ENCODE results near the gene SYT7.
"Not testable (repeated sequence)": the region's sequence is repeated elsewhere in the genome, so short reads cannot be mapped to it uniquely, and the experiment has no call there.

The SYT7 gene

GRCh38 chr11:61494381-61494961 lies 86.4 kb downstream of the SYT7 start:
- DNase-seq, result no peak

DNA sequence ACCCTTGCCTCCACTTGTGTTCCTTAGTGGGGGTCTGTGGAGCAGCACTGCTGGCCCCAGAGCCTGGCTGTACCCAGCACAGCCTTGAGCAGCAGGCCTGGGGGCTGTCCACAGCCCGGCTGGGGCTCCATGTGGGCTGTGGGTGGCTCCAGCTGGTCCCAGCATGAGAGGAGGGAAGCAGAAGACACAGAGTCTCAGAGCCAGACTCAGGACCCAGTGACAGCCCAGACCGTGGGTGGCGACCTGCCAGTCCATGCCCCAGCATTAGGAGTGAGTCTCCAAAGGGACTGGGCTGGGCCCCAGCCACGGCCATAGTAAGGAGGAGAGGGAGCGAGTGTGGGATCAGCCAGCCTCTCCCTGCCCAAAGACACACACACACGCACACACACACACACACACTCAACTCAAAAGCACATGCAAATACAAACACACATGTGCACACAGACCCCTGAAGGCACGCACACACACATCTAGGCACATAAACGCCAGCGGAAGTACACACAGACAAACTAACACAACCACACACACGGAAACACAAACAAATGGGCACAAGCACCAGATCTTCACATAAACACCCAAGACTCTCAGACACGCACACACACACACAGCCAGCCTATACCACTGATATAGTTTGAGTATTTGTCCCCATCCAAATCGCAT lies 89.0 kb downstream of the SYT7 start:
- no peak for DNase-seq

- DNase-seq, result peak; percentile 87
Observed at GRCh38 chr11:61489833-61490721, 90.8 kb downstream of the SYT7 start.

GRCh38 chr11:61488651-61489291 lies 92.1 kb downstream of the SYT7 start:
- DNase-seq, result peak; percentile 87

GRCh38 chr11:61487342-61488025 lies 93.4 kb downstream of the SYT7 start:
- DNase-seq, result no peak

DNA sequence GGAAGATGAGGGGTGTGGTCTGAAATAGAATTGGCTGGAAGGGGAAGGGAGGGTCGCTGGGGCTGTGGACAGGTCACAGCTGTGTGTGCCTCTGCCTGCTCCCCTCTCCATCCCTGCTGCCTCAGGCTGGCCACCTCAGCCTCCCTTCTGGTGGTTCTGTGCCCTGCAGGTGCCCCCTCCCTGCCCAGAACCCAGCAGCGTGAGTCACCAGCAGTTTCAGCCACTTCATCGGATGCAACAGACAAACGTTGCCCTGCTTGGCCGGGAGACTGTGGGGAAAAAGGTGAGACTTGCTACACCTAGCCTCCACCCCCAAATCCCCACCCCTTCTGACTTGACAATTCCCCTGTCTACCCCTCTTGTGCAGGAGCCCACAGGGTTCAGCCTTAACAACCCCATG lies 94.1 kb downstream of the SYT7 start:
- no peak for DNase-seq

DNA sequence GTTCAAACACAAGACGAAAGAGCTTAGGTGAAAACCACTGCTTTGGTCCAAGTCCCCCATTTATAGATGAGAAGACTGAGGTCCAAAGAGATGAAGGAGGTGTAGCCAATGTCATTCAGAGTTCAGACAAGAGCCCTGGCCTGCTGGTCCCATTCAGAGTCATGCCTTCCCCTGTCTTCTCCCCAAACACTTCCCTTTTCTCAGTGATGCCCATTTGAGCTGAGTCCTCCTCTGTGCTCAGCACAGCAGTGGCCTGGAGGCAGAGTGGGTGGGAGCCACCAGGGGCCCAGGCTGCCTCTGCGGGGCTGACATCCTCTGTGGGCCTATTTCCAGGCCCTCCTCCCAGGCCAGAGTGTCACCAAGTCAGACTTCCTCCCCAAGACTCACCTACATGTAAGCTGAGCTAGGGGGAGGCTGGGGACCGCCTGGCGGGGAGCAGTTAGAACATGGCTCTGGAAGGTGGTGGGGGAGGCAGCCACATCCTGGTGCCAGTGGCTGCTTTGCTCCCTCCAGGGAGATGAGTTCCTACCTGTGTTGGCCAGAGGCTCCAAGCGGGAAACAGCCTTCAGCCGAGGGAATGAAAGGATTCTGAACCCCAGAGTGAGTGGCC lies 94.8 kb downstream of the SYT7 start:
- DNase-seq, result no peak

- no peak for DNase-seq
Observed at GRCh38 chr11:61485080-61485479, 95.8 kb downstream of the SYT7 start.

DNA sequence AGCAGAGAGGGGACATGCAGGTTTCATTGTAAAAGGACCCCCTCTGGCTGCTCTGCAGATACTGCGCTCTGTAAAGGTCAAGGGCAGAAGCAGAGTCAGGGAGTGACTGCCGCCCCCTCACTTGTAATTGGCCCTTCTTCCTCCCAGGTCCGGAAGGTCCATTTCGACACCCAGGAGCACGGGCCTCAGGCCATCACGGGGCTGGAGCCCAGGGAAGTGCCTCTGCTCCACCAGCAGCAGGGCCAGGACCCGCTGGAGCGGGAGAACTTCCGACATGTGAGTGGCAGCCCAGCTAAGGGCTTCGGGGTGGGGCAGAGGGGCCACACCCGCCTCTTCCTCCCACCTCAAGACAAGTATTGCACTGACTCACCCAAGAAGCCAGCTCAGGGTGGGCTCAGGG lies 96.3 kb downstream of the SYT7 start:
- DNase-seq, result no peak

GRCh38 chr11:61482513-61482912 lies 98.4 kb downstream of the SYT7 start:
- no peak for DNase-seq

GRCh38 chr11:61481806-61482205 lies 99.1 kb downstream of the SYT7 start:
- DNase-seq, result no peak

- DNase-seq, result peak; percentile 89
Observed at GRCh38 chr11:61480994-61481335, 99.9 kb downstream of the SYT7 start.

GRCh38 chr11:61480261-61480993 lies 100.4 kb downstream of the SYT7 start:
- DNase-seq, result no peak

GRCh38 chr11:61479360-61480058 lies 101.4 kb downstream of the SYT7 start:
- not testable (repeated sequence) for DNase-seq

DNA sequence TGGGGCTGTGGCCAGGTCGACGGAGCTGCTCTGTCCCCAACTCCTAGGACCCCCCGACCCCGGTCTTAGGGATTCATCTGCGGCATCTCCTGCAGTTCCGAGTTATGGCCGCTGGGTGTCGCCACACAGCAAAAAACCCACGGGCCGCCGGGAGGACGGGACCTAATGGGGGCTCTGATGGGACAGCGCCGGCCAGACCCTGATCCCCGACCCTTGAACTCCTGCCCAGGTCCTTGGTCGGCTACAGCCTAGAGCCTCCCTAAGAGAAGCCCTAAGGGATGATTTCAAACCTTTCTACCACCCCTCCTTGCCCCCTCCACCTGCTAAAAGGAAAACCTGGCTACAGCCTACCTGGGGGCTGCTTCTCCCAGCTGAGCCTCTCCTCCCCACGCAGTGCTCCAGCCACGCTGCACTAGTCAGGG lies 103.1 kb downstream of the SYT7 start:
- no peak for DNase-seq

DNA sequence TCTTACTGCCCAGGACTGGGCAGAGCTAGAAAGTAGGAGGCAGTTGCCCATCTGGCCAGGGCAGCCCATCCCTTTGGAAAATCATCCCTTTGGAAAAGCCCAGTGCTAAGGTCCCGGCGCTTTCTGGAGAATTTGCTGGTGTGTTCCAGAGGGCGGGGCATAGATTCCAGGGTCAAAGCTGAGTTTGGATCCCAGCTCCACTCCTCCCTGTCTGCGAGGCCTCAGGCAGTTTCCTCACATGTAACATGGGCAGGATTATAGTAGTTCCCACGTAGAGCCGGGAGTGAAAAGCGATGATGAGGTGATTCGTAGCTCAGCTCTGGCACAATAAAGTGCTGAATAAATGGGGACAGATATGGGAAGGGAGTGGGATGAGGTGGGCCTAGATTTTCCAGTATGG lies 103.8 kb downstream of the SYT7 start:
- DNase-seq, result no peak

GRCh38 chr11:61476371-61476770 lies 104.5 kb downstream of the SYT7 start:
- no peak for DNase-seq

DNA sequence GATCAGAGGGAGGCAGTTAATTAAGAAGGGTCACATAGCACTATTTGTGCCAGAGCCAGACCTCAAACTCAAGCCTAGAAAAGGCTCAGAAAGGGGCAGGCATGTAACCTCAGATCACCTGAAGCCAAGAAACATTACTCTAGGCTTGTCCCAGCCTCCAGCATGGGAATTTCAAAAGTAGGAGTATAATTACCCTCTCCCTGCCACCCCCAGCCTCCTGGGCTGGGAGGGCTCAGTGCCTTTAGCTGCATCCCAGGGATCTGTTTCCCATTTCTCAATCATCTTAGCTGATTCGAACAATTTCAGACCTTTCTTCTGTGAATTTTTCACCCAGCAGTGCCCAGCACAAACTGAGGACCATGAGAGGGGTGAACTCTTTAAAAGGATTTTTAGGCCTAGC lies 105.4 kb downstream of the SYT7 start:
- no peak for DNase-seq

- DNase-seq, result no peak
Observed at GRCh38 chr11:61474013-61474643, 106.7 kb downstream of the SYT7 start.

- no peak for DNase-seq
Observed at GRCh38 chr11:61473370-61474012, 107.4 kb downstream of the SYT7 start.
